Suprapubic skin (tissue), 4 donors: Measurements from ENCODE around the gene STAC3.

Source experiments
- POLR2A ChIP-seq, 2 donors: fragments of 450-650 bp; IDR thresholded peaks; one replicate each; pipeline ENCODE4 v1.6.1; 2017; ENCODE audit warnings: antibody characterized with exemption in 2 of 2, mild to moderate bottlenecking in 2 of 2, moderate library complexity in 2 of 2
- POLR2AphosphoS5 ChIP-seq, 3 donors: sonication (generic); formaldehyde crosslinking; IDR thresholded peaks; one replicate each; pipeline ENCODE4 v1.6.1; 2017; ENCODE audit warnings: antibody characterized with exemption in 3 of 3
- TF ChIP-seq, protein P1 (sequence below), 2 donors: fragments of 200-600 bp in 1 of 2; fragments of 450-650 bp in 1 of 2; sonication (generic) in 1 of 2; IDR thresholded peaks; one replicate each; pipeline ENCODE4 v1.5.1; 2016 to 2019; ENCODE audit warnings: antibody characterized with exemption in 2 of 2, mild to moderate bottlenecking in 1 of 2, moderate library complexity in 1 of 2

DNA sequence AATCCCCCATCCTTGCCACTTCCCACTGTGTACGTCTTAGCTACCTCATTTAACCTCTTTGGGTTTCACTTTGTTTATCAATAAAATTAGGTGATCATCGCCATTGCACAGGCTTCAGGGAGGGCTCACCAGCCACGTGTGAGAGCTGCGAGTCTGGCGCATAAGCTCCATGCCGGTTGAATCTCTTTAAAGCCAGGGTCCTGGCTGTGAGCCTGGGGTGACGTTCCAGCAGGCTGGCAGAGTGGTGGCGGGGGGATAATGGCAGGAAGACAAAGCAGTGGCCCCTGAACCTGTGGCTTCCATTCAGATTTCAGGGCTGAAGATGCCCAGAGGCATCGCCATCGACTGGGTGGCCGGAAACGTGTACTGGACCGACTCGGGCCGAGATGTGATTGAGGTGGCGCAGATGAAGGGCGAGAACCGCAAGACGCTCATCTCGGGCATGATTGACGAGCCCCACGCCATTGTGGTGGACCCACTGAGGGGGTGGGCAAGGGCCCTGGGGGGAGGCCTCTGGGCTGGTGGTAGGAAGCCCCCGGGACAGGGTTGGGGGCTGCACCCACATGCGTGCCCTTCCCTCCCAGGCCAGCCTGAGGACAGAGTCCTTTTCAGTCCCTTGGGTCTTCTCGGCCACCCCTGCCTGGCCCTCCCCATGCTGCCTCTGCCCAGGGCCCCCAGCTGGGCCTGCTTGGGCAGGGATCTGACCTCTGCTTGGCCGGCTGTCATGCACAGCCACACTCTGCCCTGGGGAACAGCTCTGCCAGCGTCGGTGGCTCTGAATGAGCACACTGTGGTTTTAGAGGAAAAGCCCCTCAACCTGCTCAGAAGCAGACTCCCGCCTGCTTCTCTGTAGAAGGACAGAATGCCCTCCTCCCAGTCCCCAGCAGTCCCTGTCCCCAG is 43.0 kb downstream of the STAC3 start:
- TF ChIP-seq, protein P1, sequence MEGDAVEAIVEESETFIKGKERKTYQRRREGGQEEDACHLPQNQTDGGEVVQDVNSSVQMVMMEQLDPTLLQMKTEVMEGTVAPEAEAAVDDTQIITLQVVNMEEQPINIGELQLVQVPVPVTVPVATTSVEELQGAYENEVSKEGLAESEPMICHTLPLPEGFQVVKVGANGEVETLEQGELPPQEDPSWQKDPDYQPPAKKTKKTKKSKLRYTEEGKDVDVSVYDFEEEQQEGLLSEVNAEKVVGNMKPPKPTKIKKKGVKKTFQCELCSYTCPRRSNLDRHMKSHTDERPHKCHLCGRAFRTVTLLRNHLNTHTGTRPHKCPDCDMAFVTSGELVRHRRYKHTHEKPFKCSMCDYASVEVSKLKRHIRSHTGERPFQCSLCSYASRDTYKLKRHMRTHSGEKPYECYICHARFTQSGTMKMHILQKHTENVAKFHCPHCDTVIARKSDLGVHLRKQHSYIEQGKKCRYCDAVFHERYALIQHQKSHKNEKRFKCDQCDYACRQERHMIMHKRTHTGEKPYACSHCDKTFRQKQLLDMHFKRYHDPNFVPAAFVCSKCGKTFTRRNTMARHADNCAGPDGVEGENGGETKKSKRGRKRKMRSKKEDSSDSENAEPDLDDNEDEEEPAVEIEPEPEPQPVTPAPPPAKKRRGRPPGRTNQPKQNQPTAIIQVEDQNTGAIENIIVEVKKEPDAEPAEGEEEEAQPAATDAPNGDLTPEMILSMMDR (IDR thresholded peaks at IDR 0.05), result no peak
- TF ChIP-seq POLR2AphosphoS5 (IDR thresholded peaks at IDR 0.05) (no peak), POLR2A (IDR thresholded peaks at IDR 0.05) (no peak)
